GM13977 (cell line): ENCODE data around the gene HTR4.

Experiments used
- DNase-seq: peaks from one replicate; pipeline ENCODE4 v3.0.0; 2012; ENCODE audit warnings: low spot score
- CTCF ChIP-seq: IDR thresholded peaks from 2 replicates; pipeline ENCODE4 v1.5.1; 2012; ENCODE audit warnings: mild to moderate bottlenecking, control low read depth; ENCODE audit not compliant: insufficient read depth; ENCODE audit errors: extremely low read depth, missing control alignments
- in situ Hi-C: fragments of 300-500 bp; cut with MboI; formaldehyde crosslinking; loops from one replicate; pipeline ENCODE4 v1.12.0; 2022; ENCODE audit warnings: low sequenced_read_pairs, low pct_unique_long_range_greater_than_20kb, mixed read lengths, inconsistent platforms; ENCODE audit not compliant: unreplicated experiment

HTR4 gene

DNA sequence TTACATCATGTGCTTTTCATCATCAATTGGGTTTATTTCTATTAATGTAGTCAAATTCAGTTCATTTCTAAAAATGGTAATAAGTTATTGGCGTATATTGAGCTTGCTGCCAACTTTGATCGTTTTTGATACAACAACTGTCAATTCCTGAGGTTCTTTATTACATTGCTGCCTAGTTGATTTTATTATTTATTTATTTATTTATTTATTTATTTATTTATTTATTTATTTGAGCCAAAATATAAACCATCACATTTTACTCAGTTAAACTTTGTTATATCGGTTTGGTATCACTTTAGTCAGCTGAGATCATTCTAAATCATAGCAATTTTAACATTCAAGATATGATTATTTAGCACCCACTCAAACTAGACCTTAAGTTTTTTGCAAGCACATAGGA, 170.6 kb downstream of the HTR4 start:
- TF ChIP-seq CTCF: no peak
- no peak for DNase-seq
- in situ Hi-C loops: no loop called here

DNA sequence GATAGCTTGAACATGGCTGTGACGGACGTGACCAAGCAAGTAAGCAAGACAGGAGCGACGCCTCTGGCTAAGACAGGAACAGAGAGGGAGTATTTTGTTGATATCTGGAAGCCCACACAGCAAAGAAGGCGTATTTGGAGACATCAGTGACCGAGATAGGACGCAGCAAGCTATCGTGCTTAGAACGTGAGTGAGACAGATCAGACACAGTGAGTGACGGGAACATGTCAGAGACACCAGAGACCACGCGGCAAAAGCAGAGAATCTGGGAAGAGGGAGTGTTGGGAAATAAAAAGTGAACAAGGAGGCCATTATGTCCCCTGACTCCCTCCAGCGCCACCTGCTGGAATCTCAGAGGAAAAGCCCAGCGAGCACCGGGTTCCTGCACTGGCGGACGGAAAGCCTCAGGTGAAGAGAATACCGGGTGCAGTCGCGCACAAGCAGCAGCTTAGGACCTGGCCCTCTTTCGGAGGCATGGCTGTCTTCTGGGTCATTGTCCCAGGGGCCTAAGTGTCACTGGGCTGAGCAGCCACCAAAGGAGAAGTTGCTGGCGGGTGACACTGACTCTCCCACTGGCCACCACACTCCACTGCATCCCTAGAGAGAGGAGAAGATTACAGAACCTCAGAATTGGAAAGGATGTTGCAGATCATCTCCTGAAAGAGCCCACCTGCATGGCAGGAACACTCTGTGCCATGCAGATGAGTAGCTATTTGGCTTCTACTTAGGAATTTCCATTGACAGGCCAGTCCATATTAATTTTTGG, 171.4 kb downstream of the HTR4 start:
- peak; percentile 51 for DNase-seq
- in situ Hi-C loops: no loop called here
- peak; percentile 88 for TF ChIP-seq CTCF

- DNase-seq: no peak
- TF ChIP-seq CTCF: no peak
- in situ Hi-C loops: no loop called here
Measured at GRCh38 chr5:148482196-148482595, 172.1 kb downstream of the HTR4 start.

GRCh38 chr5:148477429-148477828, 176.9 kb downstream of the HTR4 start:
- no peak for DNase-seq
- in situ Hi-C loops: no loop called here
- TF ChIP-seq CTCF: no peak

GRCh38 chr5:148476302-148476701, 178.0 kb downstream of the HTR4 start:
- in situ Hi-C loops: no loop called here
- DNase-seq: no peak
- no peak for TF ChIP-seq CTCF

- in situ Hi-C loops: no loop called here
- no peak for DNase-seq
- no peak for TF ChIP-seq CTCF
Measured at GRCh38 chr5:148474025-148474511, 180.3 kb downstream of the HTR4 start.
